Activated CD8-positive, alpha-beta T cell treated with anti-CD3 and anti-CD28 coated beads for 36 hours (primary cell): Measurements from ENCODE around the gene FAM151A. TPM values are rescaled to one million over a fixed set of nuclear protein-coding genes. Genes with fewer than 3 reads are reported as not detected.

Experiments
- ATAC-seq: fragments of 200-7000 bp; cut with Tn5 transposase; one replicate; pipeline ENCODE4 v1.10.0; 2021; ENCODE audit warnings: mild to moderate bottlenecking, moderate library complexity
- CTCF ChIA-PET: fragments of 350-600 bp; sonication (Branson Sonifier 250); formaldehyde crosslinking; loops from one replicate; lab custom pipeline; 2021; ENCODE audit warnings: antibody characterized with exemption; lab: Charles Lee
- POLR2A ChIA-PET: fragments of 350-600 bp; sonication (Branson Sonifier 250); formaldehyde crosslinking; loops from one replicate; lab custom pipeline; 2021; ENCODE audit warnings: antibody characterized with exemption; lab: Charles Lee
- DNase-seq: peaks from one replicate; pipeline ENCODE4 v3.0.0-alpha.2; 2020
- H3K27ac Mint-ChIP-seq: one replicate; pipeline ENCODE4 v1.8.0; 2021; ENCODE audit warnings: mild to moderate bottlenecking, mixed read lengths
- H3K27me3 Mint-ChIP-seq: one replicate; pipeline ENCODE4 v1.8.0; 2021; ENCODE audit warnings: mixed read lengths
- H3K36me3 Mint-ChIP-seq: one replicate; pipeline ENCODE4 v1.8.0; 2021; ENCODE audit warnings: low read depth, mixed read lengths
- H3K4me1 Mint-ChIP-seq: one replicate; pipeline ENCODE4 v1.8.0; 2021; ENCODE audit warnings: low read depth, mixed read lengths
- H3K4me3 Mint-ChIP-seq: one replicate; pipeline ENCODE4 v1.8.0; 2021; ENCODE audit warnings: mild to moderate bottlenecking, moderate library complexity, mixed read lengths
- H3K9me3 Mint-ChIP-seq: one replicate; pipeline ENCODE4 v1.8.0; 2021; ENCODE audit warnings: mixed read lengths
- CTCF ChIP-seq: fragments of 200-600 bp; IDR thresholded peaks from one replicate; pipeline ENCODE4 v1.8.0; 2022; ENCODE audit warnings: antibody characterized with exemption, mild to moderate bottlenecking
- intact Hi-C: fragments of 100-400 bp; cut with micrococcal nuclease; formaldehyde crosslinking; loops from one replicate; pipeline ENCODE4 v1.10.0; 2022
- total RNA-seq, 2 experiments: library from RNA; stranded (reverse); gene quantifications; one replicate each; pipeline ENCODE4 v1.2.3, GENCODE V29; 2021

FAM151A gene
- total RNA-seq, 2 experiments from 2014 or later, result not detected

GRCh38 chr1:54665852-54666251 is 42.5 kb upstream of the FAM151A start:
- no peak overlapping the region for H3K4me3 Mint-ChIP-seq
- intact Hi-C loops, result no loop called here
- CTCF ChIA-PET, result no interaction called here
- no peak for TF ChIP-seq CTCF
- DNase-seq, result no peak
- POLR2A ChIA-PET, result no interaction called here
- H3K4me1 Mint-ChIP-seq, result no peaks in the 10 kb centered on the region
- H3K9me3 Mint-ChIP-seq, result no peaks in the 10 kb centered on the region
- no peak for ATAC-seq
- H3K36me3 Mint-ChIP-seq, result no peaks in the 10 kb centered on the region
- no peak overlapping the region for H3K27ac Mint-ChIP-seq
- no peaks in the 10 kb centered on the region for H3K27me3 Mint-ChIP-seq

GRCh38 chr1:54664364-54664763 is 41.0 kb upstream of the FAM151A start:
- no peak for DNase-seq
- ChIA-PET POLR2A (no interaction called here), CTCF (interaction anchor here (0.9 kb wide), 1 partner anchor 146 kb away, joined by 3 read pairs; no protein-coding TSS in a partner anchor)
- TF ChIP-seq CTCF, result no peak
- Mint-ChIP-seq H3K9me3 (no peaks in the 10 kb centered on the region), H3K36me3 (no peaks in the 10 kb centered on the region), H3K27ac (no peak overlapping the region), H3K27me3 (no peaks in the 10 kb centered on the region), H3K4me1 (no peaks in the 10 kb centered on the region), H3K4me3 (no peak overlapping the region)
- no peak for ATAC-seq
- intact Hi-C loops, result no loop called here

GRCh38 chr1:54663725-54664124 is 40.4 kb upstream of the FAM151A start:
- no peak overlapping the region for H3K27ac Mint-ChIP-seq
- intact Hi-C loops, result no loop called here
- no peak for TF ChIP-seq CTCF
- no peaks in the 10 kb centered on the region for H3K9me3 Mint-ChIP-seq
- ChIA-PET POLR2A (no interaction called here), CTCF (no interaction called here)
- no peaks in the 10 kb centered on the region for H3K4me1 Mint-ChIP-seq
- ATAC-seq, result no peak
- H3K4me3 Mint-ChIP-seq, result no peak overlapping the region
- DNase-seq, result no peak
- H3K27me3 Mint-ChIP-seq, result no peaks in the 10 kb centered on the region
- no peaks in the 10 kb centered on the region for H3K36me3 Mint-ChIP-seq

- POLR2A ChIA-PET, result interaction anchor here (0.7 kb wide), 1 partner anchor 37 kb away, joined by 3 read pairs; no protein-coding TSS in a partner anchor
- CTCF ChIA-PET, result interaction anchor here (0.5 to 1.1 kb wide), 4 partner anchors 21 to 589 kb away, joined by 3 read pairs; partner anchors contain the start of gene TTC22
- Mint-ChIP-seq H3K27ac (no peak overlapping the region), H3K27me3 (no peaks in the 10 kb centered on the region), H3K4me1 (no peaks in the 10 kb centered on the region), H3K36me3 (no peaks in the 10 kb centered on the region), H3K4me3 (no peak overlapping the region), H3K9me3 (no peaks in the 10 kb centered on the region)
- intact Hi-C loops, result no loop called here
- no peak for TF ChIP-seq CTCF
- ATAC-seq (no peak), DNase-seq (no peak)
Observed at GRCh38 chr1:54658164-54658913, 35.0 kb upstream of the FAM151A start.

- no peak overlapping the region for H3K27ac Mint-ChIP-seq
- H3K9me3 Mint-ChIP-seq, result no peaks in the 10 kb centered on the region
- ChIA-PET POLR2A (no interaction called here), CTCF (no interaction called here)
- H3K36me3 Mint-ChIP-seq, result no peaks in the 10 kb centered on the region
- ATAC-seq (no peak), DNase-seq (no peak)
- intact Hi-C loops, result no loop called here
- peaks cover 1% of the 10 kb centered on the region for H3K27me3 Mint-ChIP-seq
- H3K4me3 Mint-ChIP-seq, result no peak overlapping the region
- TF ChIP-seq CTCF, result no peak
- no peaks in the 10 kb centered on the region for H3K4me1 Mint-ChIP-seq
Observed at GRCh38 chr1:54653036-54653435, 29.7 kb upstream of the FAM151A start.
